ENCODE measurements around the gene ORC5. TPM values are rescaled to one million over a fixed set of nuclear protein-coding genes. Genes with fewer than 3 reads are reported as not detected.

The ORC5 gene
- total RNA-seq, 4 donors from 2014 or later, result 18.3 to 45.3 (median 30.3) TPM

DNA sequence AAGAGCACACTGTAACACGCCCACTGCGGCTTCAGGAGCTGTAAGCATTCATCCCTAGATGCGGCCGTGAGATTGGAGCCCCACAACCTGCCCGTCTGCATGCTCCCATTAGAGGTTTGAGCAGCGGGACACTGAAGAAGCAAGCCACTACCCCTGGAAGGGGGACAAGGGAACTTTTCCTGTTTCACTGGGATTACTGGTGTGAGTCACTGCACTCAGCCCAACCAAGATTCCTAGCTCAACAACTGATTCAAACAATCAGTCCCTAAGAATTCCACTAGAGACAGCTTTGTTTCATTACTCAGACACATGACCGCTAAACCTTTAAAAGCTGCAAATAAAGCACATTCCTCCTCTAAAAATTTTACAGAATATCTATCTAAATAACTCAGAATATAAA, 69.8 kb downstream of the ORC5 start:
- WGBS, 2 donors (ENCODE audit: low coverage in 1 of 2), result 77 to 91% methylated on average over 1 to 7 of the region's 7 CpGs
- peaks cover 0 to 58% of the 10 kb centered on the region in 2 donors for H3K36me3 ChIP-seq
- no peak overlapping the region for H3K4me3 ChIP-seq

DNA sequence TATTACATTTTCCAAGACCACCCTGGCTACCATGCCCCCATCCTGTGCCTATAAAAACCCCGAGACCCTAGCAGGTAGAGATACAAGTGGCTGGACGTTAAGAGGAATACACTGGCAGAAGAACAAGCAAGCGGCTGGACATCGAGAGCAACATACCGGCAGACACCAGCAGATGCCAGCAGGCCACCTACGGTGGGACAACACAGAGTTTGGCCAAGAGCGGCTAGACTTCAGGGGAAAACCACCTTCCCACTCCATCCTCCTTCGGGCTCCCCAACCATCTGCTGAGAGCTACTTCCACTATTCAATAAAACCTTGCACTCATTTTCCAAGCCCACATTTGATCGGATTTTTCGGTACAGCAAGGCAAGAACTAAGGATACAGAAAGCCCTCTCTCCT, 70.3 kb downstream of the ORC5 start:
- Histone ChIP-seq H3K4me3 (no peak overlapping the region), H3K36me3 (peaks cover 0 to 62% of the 10 kb centered on the region in 2 donors), H3K9me3 (no peaks in the 10 kb centered on the region), H3K27ac (no peak overlapping the region), H3K27me3 (no peaks in the 10 kb centered on the region), H3K4me1 (no peaks in the 10 kb centered on the region)
- no peak for ATAC-seq
- WGBS, 2 donors (ENCODE audit: low coverage in 1 of 2), result 97 to 98% methylated on average over 5 to 10 of the region's 10 CpGs
- TF ChIP-seq POLR2AphosphoS5 (IDR thresholded peaks at IDR 0.05), result no peak
- TF ChIP-seq POLR2A (IDR thresholded peaks at IDR 0.05), result no peak

More for the DNA sequence above, 69.8 kb downstream of the ORC5 start:
- TF ChIP-seq POLR2A (IDR thresholded peaks at IDR 0.05), result no peak
- TF ChIP-seq, protein P1, sequence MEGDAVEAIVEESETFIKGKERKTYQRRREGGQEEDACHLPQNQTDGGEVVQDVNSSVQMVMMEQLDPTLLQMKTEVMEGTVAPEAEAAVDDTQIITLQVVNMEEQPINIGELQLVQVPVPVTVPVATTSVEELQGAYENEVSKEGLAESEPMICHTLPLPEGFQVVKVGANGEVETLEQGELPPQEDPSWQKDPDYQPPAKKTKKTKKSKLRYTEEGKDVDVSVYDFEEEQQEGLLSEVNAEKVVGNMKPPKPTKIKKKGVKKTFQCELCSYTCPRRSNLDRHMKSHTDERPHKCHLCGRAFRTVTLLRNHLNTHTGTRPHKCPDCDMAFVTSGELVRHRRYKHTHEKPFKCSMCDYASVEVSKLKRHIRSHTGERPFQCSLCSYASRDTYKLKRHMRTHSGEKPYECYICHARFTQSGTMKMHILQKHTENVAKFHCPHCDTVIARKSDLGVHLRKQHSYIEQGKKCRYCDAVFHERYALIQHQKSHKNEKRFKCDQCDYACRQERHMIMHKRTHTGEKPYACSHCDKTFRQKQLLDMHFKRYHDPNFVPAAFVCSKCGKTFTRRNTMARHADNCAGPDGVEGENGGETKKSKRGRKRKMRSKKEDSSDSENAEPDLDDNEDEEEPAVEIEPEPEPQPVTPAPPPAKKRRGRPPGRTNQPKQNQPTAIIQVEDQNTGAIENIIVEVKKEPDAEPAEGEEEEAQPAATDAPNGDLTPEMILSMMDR (IDR thresholded peaks at IDR 0.05), result no peak
- no peak for TF ChIP-seq EP300 (IDR thresholded peaks at IDR 0.05)
- no peak for TF ChIP-seq POLR2AphosphoS5 (IDR thresholded peaks at IDR 0.05)
- Histone ChIP-seq H3K9me3 (no peaks in the 10 kb centered on the region), H3K27ac (no peak overlapping the region), H3K27me3 (no peaks in the 10 kb centered on the region), H3K4me1 (no peaks in the 10 kb centered on the region)
- no peak for ATAC-seq

DNA sequence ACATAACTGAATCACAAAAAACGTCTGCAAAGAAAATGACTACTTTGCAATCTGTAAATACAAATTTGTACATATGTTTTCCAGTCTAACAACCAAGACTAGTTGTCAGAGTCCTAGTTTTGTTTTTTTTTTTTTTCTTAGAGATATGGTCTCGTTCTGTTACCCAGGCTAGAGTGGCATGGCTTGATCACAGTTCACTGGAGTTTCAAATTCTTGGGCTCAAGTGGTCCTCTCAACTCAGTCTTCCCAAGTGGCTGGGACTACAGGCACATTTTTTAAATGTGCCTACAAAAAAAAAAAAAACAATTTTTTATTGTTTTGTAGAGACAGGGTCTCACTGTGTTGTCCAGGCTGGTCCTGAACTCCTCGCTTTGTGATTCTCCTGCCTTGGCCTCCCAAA, 70.8 kb downstream of the ORC5 start:
- TF ChIP-seq POLR2AphosphoS5 (IDR thresholded peaks at IDR 0.05) (no peak), EP300 (IDR thresholded peaks at IDR 0.05) (no peak), POLR2A (IDR thresholded peaks at IDR 0.05) (no peak)
- TF ChIP-seq, protein P1 (IDR thresholded peaks at IDR 0.05), result no peak
- Histone ChIP-seq H3K27ac (no peak overlapping the region), H3K9me3 (no peaks in the 10 kb centered on the region)

DNA sequence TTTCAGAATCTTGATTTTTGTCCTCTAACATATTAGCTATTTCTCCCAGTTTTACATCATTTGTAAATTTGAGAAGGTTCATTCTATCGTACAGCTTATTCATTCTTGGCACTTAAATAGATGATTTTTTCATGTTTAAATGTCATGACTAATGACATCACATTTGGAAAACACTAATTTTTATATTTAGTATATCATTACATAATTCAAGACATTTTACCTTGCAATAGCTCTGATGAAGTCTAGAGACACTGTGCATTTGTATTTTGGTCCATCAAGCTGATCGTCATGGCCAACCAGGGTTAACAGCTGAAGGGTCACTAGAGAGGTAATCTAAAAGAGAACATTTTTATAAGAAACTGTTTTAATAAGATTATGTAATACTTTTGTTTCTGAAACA, 71.3 kb downstream of the ORC5 start:
- H3K4me1 ChIP-seq, result no peaks in the 10 kb centered on the region
- H3K9me3 ChIP-seq, result no peaks in the 10 kb centered on the region
- peaks cover 0 to 72% of the 10 kb centered on the region in 2 donors for H3K36me3 ChIP-seq
- H3K4me3 ChIP-seq, result no peak overlapping the region
- 63 to 69% methylated on average over 2 of the region's 2 CpGs for WGBS, 2 donors (ENCODE audit: low coverage in 1 of 2)
- no peak overlapping the region for H3K27ac ChIP-seq
- no peaks in the 10 kb centered on the region for H3K27me3 ChIP-seq
- no peak for ATAC-seq
- no peak for TF ChIP-seq EP300 (IDR thresholded peaks at IDR 0.05)
- TF ChIP-seq, protein P1 (IDR thresholded peaks at IDR 0.05), result no peak

More for the DNA sequence above, 70.8 kb downstream of the ORC5 start:
- H3K4me1 ChIP-seq, result no peaks in the 10 kb centered on the region
- peaks cover 0 to 67% of the 10 kb centered on the region in 2 donors for H3K36me3 ChIP-seq
- WGBS, 2 donors (ENCODE audit: low coverage in 1 of 2), result 75 to 83% methylated on average over 2 of the region's 3 CpGs
- ATAC-seq, result no peak
- no peaks in the 10 kb centered on the region for H3K27me3 ChIP-seq
- H3K4me3 ChIP-seq, result no peak overlapping the region

DNA sequence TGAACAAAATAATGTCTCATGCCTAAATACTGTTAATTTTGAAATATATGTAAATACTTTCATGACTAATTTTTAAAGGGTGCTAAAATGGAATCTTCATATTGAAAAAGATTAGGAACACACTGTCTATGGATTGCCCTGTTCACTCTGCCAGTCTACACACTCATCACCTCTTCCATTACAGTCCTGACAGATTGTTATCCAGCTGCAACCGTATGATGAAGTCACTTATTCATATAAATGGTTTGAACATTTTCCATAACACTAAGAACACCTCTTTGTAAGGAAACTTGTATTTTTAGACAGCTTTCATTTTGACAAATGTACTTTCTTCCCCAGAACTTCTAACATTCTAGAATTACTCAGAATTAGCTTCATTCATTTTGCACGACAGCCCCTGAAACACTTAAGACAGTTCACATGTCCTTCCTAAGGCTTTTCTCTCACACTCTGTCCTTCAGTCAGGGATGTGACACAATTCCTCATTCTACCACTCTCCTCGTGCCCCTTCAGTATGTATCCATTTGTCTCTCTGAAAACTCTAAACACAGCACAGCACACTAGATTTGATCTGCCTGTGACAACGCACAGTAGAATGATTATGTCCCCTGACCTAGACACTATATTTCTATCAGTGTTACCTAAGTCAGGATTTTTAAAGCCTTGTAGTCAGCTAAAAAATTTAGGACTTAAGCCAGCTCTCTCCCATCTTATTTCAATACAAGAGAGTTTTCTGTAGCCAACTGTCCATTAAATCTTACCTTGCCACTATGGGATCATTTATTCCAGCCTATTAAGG, 71.9 kb downstream of the ORC5 start:
- WGBS, 2 donors (ENCODE audit: low coverage in 1 of 2), result 41 to 70% methylated on average over 4 of the region's 4 CpGs
- Histone ChIP-seq H3K4me1 (no peaks in the 10 kb centered on the region), H3K9me3 (no peaks in the 10 kb centered on the region), H3K27ac (no peak overlapping the region), H3K27me3 (no peaks in the 10 kb centered on the region), H3K36me3 (peaks cover 0 to 76% of the 10 kb centered on the region in 2 donors), H3K4me3 (no peak overlapping the region)
- TF ChIP-seq, protein P1 (IDR thresholded peaks at IDR 0.05), result no peak
- TF ChIP-seq EP300 (IDR thresholded peaks at IDR 0.05) (no peak), POLR2AphosphoS5 (IDR thresholded peaks at IDR 0.05) (no peak), POLR2A (IDR thresholded peaks at IDR 0.05) (no peak)
- ATAC-seq, result no peak
